Hepatocyte (in vitro differentiated cells): Measurements from ENCODE around the gene INO80B.

Experiments used
- EZH2 ChIP-seq: fragments of 200-600 bp; sonication (generic); IDR thresholded peaks from 2 replicates; pipeline ENCODE4 v1.6.1; 2016; ENCODE audit warnings: antibody characterized with exemption, mild to moderate bottlenecking, borderline replicate concordance
- EZH2phosphoT487 ChIP-seq: fragments of 200-600 bp; sonication (generic); IDR thresholded peaks from one replicate; pipeline ENCODE4 v1.6.1; 2018; ENCODE audit warnings: antibody characterized with exemption, mild to moderate bottlenecking, low read depth, moderate library complexity; ENCODE audit not compliant: unreplicated experiment, severe bottlenecking
- TF ChIP-seq, protein P1 (sequence below): fragments of 200-600 bp; sonication (generic); IDR thresholded peaks from 2 replicates; pipeline ENCODE4 v1.5.1; 2016; ENCODE audit warnings: antibody characterized with exemption, mild to moderate bottlenecking; ENCODE audit not compliant: poor library complexity

DNA sequence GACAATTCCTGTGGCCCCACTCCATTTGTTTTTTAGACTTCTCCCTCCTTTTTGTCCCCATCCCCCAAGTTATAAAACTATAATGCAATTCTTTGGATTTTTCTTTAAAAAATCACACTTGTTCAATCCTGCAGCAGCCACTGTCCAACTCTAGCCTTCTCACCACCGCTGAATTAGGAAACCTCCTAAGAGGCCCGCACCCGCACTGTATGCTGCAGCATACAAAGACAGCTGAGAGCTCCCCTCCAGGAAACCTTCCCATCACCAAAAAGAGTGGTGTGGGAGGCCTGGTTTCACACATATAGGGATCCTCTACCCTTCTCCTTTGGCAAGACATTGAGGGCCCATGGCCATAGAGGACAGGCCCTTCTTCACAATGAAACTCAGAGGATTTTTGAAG is 49.7 kb downstream of the INO80B start:
- TF ChIP-seq, protein P1, sequence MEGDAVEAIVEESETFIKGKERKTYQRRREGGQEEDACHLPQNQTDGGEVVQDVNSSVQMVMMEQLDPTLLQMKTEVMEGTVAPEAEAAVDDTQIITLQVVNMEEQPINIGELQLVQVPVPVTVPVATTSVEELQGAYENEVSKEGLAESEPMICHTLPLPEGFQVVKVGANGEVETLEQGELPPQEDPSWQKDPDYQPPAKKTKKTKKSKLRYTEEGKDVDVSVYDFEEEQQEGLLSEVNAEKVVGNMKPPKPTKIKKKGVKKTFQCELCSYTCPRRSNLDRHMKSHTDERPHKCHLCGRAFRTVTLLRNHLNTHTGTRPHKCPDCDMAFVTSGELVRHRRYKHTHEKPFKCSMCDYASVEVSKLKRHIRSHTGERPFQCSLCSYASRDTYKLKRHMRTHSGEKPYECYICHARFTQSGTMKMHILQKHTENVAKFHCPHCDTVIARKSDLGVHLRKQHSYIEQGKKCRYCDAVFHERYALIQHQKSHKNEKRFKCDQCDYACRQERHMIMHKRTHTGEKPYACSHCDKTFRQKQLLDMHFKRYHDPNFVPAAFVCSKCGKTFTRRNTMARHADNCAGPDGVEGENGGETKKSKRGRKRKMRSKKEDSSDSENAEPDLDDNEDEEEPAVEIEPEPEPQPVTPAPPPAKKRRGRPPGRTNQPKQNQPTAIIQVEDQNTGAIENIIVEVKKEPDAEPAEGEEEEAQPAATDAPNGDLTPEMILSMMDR, result no peak
- TF ChIP-seq EZH2, result no peak
- TF ChIP-seq EZH2phosphoT487, result no peak
